ENCODE data around the gene PICK1.

- TF ChIP-seq EZH2 (IDR thresholded peaks at IDR 0.05; ENCODE audit: insufficient read depth, poor library complexity, severe bottlenecking) (no peak), EZH2phosphoT487 (IDR thresholded peaks at IDR 0.05; ENCODE audit: insufficient read depth, low read depth) (no peak)
Observed at GRCh38 chr22:38041760-38042487, 15.3 kb upstream of the PICK1 start.
